ENCODE data around the gene CFLAR. TPM values are rescaled to one million over a fixed set of nuclear protein-coding genes. Genes with fewer than 3 reads are reported as not detected.
"Not testable (repeated sequence)": the region's sequence is repeated elsewhere in the genome, so short reads cannot be mapped to it uniquely, and the experiment has no call there.

CFLAR gene
- total RNA-seq, 1 experiment from 2014 or later = 21.5 TPM

- no peak overlapping the region for H3K4me3 Mint-ChIP-seq
- no peak for TF ChIP-seq ATF6 (CRISPR knock-in tag; IDR thresholded peaks at IDR 0.05)
- TF ChIP-seq ATF2 (CRISPR knock-in tag; IDR thresholded peaks at IDR 0.05; ENCODE audit: borderline replicate concordance, low read depth) = no peak
- TF ChIP-seq FOXJ3 (CRISPR knock-in tag; IDR thresholded peaks at IDR 0.05; ENCODE audit: borderline replicate concordance) = no peak
- H3K4me1 Mint-ChIP-seq = no peaks in the 10 kb centered on the region
- CTCF ChIA-PET = interaction anchor here (1.1 kb wide), 1 partner anchor 15 kb away, joined by 6 read pairs; the partner anchor contains the start of gene CASP10
- peaks cover 3% of the 10 kb centered on the region; the same call in 1 of the 2 replicates for H3K27me3 Mint-ChIP-seq (ENCODE audit: low read depth)
- peaks cover 30% of the 10 kb centered on the region for H3K36me3 Mint-ChIP-seq
- DNase-seq (ENCODE audit: low spot score) = no peak
- POLR2A ChIA-PET = no interaction called here
- H3K27ac Mint-ChIP-seq = no peak overlapping the region
- no peak for ATAC-seq
- H3K9me3 Mint-ChIP-seq = peaks cover 15% of the 10 kb centered on the region
Observed at GRCh38 chr2:201167546-201167945, 51.6 kb downstream of the CFLAR start.

- H3K36me3 Mint-ChIP-seq = peaks cover 30% of the 10 kb centered on the region
- ATAC-seq; H3K4me1 Mint-ChIP-seq; H3K4me3 Mint-ChIP-seq; POLR2A ChIA-PET; CTCF ChIA-PET; DNase-seq (ENCODE audit: low spot score); H3K27me3 Mint-ChIP-seq (ENCODE audit: low read depth): not testable (repeated sequence)
- peaks cover 15% of the 10 kb centered on the region for H3K9me3 Mint-ChIP-seq
- 0 out of 2 replicates have a peak overlapping the region, but pooled peaks have one; percentile 7 for H3K27ac Mint-ChIP-seq
Observed at GRCh38 chr2:201168496-201168895, 52.5 kb downstream of the CFLAR start.

GRCh38 chr2:201171259-201171814 is 55.4 kb downstream of the CFLAR start:
- H3K9me3 Mint-ChIP-seq = peaks cover 19% of the 10 kb centered on the region
- CTCF ChIA-PET = interaction anchor here (1.0 to 1.8 kb wide), 2 partner anchors 13 to 187 kb away, joined by 3 to 8 read pairs; no protein-coding TSS in a partner anchor
- peaks cover 3% of the 10 kb centered on the region; the same call in 1 of the 2 replicates for H3K27me3 Mint-ChIP-seq (ENCODE audit: low read depth)
- peaks cover 13% of the 10 kb centered on the region for H3K36me3 Mint-ChIP-seq
- POLR2A ChIA-PET = no interaction called here
- no peak overlapping the region for H3K4me3 Mint-ChIP-seq
- H3K27ac Mint-ChIP-seq = no peak overlapping the region
- ATAC-seq = no peak
- peaks cover 19% of the 10 kb centered on the region for H3K4me1 Mint-ChIP-seq
- no peak for DNase-seq (ENCODE audit: low spot score)
- TF ChIP-seq MLX (CRISPR knock-in tag; IDR thresholded peaks at IDR 0.05) (no peak), KAT7 (CRISPR knock-in tag; IDR thresholded peaks at IDR 0.05; ENCODE audit: borderline replicate concordance) (no peak), MAX (CRISPR knock-in tag; IDR thresholded peaks at IDR 0.05) (no peak), ZNF138 (CRISPR knock-in tag; conservative IDR thresholded peaks at IDR 0.05) (no peak), ZNF219 (CRISPR knock-in tag; IDR thresholded peaks at IDR 0.05; ENCODE audit: borderline replicate concordance) (no peak), CTCF (IDR thresholded peaks at IDR 0.05) (no peak), ESRRA (CRISPR knock-in tag; IDR thresholded peaks at IDR 0.05; ENCODE audit: borderline replicate concordance) (no peak), CDX4 (CRISPR knock-in tag; IDR thresholded peaks at IDR 0.05; ENCODE audit: borderline replicate concordance) (no peak), CREB1 (CRISPR knock-in tag; IDR thresholded peaks at IDR 0.05) (no peak), FOXP4 (CRISPR knock-in tag; IDR thresholded peaks at IDR 0.05) (no peak), E2F4 (CRISPR knock-in tag; IDR thresholded peaks at IDR 0.05; ENCODE audit: borderline replicate concordance, low read depth) (no peak), IRF1 (CRISPR knock-in tag; IDR thresholded peaks at IDR 0.05) (no peak), ERG (CRISPR knock-in tag; IDR thresholded peaks at IDR 0.05) (no peak)

Measured in WTC11 (cell line).